HG03571 (cell line): ENCODE measurements around the gene HGD.
"Not testable (repeated sequence)": the region's sequence is repeated elsewhere in the genome, so short reads cannot be mapped to it uniquely, and the experiment has no call there.

Experiments
- ATAC-seq: cut with Tn5 transposase; IDR thresholded peaks from one replicate; pipeline ENCODE4 v1.9.1; 2021; ENCODE audit not compliant: unreplicated experiment

HGD gene

GRCh38 chr3:120680193-120680894 lies 1.7 kb downstream of the HGD start:
- no peak for ATAC-seq

GRCh38 chr3:120678984-120679383 lies 3.1 kb downstream of the HGD start:
- peak; percentile 47 for ATAC-seq

- ATAC-seq: peak; percentile 94
Measured at GRCh38 chr3:120678331-120678947, 3.6 kb downstream of the HGD start.

- not testable (repeated sequence) for ATAC-seq
Measured at GRCh38 chr3:120677193-120677592, 4.8 kb downstream of the HGD start.

- ATAC-seq: no peak
Measured at GRCh38 chr3:120673116-120673515, 8.9 kb downstream of the HGD start.

GRCh38 chr3:120670576-120670975 lies 11.5 kb downstream of the HGD start:
- no peak for ATAC-seq

- ATAC-seq: no peak
Measured at GRCh38 chr3:120664926-120665325, 17.1 kb downstream of the HGD start.

GRCh38 chr3:120661945-120662344 lies 20.1 kb downstream of the HGD start:
- no peak for ATAC-seq

GRCh38 chr3:120661106-120661905 lies 20.7 kb downstream of the HGD start:
- ATAC-seq: no peak

GRCh38 chr3:120659834-120660233 lies 22.2 kb downstream of the HGD start:
- no peak for ATAC-seq

- ATAC-seq: no peak
Measured at GRCh38 chr3:120659285-120659684, 22.8 kb downstream of the HGD start.

- ATAC-seq: no peak
Measured at GRCh38 chr3:120652896-120653545, 29.0 kb downstream of the HGD start.

GRCh38 chr3:120652281-120652680 lies 29.8 kb downstream of the HGD start:
- ATAC-seq: no peak

GRCh38 chr3:120650311-120650710 lies 31.7 kb downstream of the HGD start:
- no peak for ATAC-seq

GRCh38 chr3:120649830-120650233 lies 32.2 kb downstream of the HGD start:
- ATAC-seq: no peak

GRCh38 chr3:120648290-120648689 lies 33.7 kb downstream of the HGD start:
- ATAC-seq: no peak

GRCh38 chr3:120646771-120647432 lies 35.1 kb downstream of the HGD start:
- ATAC-seq: no peak

- no peak for ATAC-seq
Measured at GRCh38 chr3:120645083-120645845, 36.8 kb downstream of the HGD start.

- no peak for ATAC-seq
Measured at GRCh38 chr3:120642368-120642948, 39.6 kb downstream of the HGD start.
